NCI-H1436 treated with DMSO at 0.1 percent for 48 hours (cell line): ENCODE measurements around the gene PGAP6.
"Not testable (repeated sequence)": the region's sequence is repeated elsewhere in the genome, so short reads cannot be mapped to it uniquely, and the experiment has no call there.

ENCODE experiments used
- DNase-seq: peaks from one replicate; lab custom pipeline; 2025; lab: John Stamatoyannopoulos, UW

PGAP6 gene

DNA sequence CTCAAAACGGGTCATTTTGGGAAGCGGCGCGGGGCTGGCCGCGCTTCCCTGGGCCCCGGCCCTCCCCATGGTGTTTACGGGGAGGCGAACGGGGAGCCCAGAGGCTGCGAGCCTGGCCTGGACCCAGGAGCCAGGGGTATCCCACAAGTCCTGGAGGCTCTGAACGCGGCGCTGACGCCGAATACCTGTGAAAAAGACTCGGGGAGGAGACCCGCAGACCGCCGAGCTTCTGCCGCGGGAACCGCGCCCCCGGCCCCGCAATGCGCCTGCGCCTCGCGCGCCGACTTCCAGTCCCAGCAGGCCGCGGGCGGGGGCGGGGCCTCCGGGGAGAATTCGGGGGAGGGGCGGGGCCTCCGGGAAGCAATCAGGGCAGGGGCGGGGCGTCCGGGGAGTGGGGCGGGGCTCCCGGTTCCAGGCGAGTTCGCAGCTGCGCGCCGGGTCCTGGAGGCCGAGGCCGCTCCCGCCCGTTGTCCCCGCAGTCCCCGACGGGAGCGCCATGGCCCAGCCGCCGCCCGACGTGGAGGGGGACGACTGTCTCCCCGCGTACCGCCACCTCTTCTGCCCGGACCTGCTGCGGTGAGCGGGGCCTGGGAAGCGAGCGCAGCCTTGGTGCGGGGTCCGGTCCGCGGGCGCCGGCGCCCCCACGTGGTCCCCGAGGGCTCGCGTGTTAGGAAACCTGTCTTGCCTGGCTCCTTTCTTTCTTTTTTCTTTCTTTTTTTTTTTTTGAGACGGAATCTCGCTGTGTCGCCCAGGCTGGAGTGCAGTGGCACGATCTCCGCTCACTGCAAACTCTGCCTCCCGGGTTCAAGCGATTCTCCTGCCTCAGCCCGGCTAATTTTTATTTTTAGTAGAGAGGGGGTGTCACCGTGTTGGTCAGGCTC is 19.9 kb upstream of the PGAP6 start, which contains the start of gene DECR2:
Gene DECR2 (plus strand): TSS at position 418 of the 881 bp plus-strand sequence. CDS start 79 bp downstream, at position 497.
- DNase-seq = no peak

DNA sequence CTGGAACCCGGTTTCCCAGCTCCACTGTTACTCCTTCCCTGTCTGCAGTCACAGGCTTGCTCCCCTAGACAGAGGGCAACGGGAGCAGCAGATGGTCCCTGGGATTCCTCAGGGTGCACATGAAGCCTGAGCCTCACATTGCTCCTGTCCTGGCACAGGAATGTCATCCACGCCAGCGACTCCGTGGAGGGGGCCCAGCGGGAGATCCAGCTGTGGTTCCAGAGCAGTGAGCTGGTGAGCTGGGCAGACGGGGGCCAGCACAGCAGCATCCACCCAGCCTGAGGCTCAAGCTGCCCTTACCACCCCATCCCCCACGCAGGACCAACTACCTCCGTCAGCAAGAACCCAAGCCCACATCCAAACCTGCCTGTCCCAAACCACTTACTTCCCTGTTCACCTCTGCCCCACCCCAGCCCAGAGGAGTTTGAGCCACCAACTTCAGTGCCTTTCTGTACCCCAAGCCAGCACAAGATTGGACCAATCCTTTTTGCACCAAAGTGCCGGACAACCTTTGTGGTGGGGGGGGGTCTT is 18.3 kb upstream of the PGAP6 start:
- DNase-seq = no peak

- no peak for DNase-seq
These were observed 17.7 kb upstream of the PGAP6 start for GRCh38 chr16:399340-400019.

- DNase-seq = no peak
These were observed 17.0 kb upstream of the PGAP6 start for GRCh38 chr16:398561-399339.

GRCh38 chr16:397736-398332 is 16.1 kb upstream of the PGAP6 start:
- no peak for DNase-seq

DNA sequence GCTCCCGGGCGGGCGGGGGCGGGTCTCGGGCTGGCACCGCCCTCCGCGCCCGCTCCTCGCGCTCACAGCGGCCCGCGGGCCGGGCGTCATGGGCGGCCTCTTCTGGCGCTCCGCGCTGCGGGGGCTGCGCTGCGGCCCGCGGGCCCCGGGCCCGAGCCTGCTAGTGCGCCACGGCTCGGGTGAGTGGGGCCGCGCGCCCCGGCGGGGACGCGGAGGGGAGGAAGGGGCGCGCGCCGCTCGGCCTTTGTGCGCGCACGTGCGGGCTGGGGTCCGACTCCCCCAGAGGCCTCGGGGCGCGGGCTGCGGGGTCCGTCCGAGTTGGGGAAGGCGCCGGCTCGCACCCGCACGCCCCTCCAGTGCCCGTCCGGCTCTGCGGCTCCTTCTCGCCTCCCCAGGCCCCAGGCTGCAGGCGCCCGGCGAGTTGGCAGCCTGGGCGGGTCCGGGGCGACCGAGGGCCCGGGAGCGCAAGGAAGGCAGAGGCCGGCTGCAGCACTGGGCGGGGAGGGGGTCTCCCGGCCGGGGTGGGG is 15.4 kb upstream of the PGAP6 start, which contains the start of gene NME4:
Gene NME4 (plus strand): TSS at position 65 of the 527 bp plus-strand sequence. CDS start 24 bp downstream, at position 89.
- DNase-seq = no peak

DNA sequence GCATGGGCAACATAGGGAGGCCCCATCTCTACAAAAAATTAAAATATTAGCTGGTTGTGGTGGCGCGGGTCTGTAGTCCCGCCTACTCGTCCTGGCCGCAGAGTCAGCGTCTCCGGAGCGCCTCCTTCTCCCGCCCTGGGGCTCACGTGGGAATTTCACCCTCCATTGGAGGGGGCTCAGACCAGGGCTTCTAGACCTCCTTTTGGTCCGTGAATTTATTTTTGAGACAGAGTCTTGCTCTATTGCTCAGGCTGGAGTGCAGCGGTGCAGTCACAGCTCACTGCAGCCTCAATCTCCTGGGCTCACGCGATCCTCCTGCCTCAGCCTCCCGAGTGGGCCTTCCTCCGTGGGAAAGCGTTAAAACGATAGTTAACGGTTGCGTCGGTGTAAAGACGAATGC is 14.8 kb upstream of the PGAP6 start:
- DNase-seq = no peak

- DNase-seq = no peak
These were observed 14.4 kb upstream of the PGAP6 start for GRCh38 chr16:396199-396598.

GRCh38 chr16:392450-393030 is 10.8 kb upstream of the PGAP6 start:
- no peak for DNase-seq

DNA sequence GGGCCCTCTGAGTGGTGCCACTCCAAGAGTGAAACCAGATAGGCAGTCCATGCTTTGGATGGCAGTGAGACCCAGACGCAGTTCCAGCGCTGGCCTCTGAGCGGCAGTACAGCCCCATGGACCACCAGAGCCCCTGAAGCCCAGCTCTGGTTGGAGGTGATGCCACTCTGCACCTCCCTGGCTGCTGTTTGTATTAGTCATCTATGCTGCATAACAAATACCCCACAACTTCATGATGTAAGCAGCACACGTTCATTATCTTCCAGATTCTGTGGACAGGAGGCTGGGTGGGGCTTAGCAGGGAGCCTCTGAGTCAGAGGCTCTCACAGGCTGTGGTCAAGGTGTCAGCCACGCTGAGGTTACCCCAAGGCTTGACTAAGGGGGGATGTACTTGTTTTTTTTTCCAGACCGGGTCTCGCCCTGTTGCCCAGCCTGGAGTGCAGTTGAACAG is 10.1 kb upstream of the PGAP6 start:
- no peak for DNase-seq

DNA sequence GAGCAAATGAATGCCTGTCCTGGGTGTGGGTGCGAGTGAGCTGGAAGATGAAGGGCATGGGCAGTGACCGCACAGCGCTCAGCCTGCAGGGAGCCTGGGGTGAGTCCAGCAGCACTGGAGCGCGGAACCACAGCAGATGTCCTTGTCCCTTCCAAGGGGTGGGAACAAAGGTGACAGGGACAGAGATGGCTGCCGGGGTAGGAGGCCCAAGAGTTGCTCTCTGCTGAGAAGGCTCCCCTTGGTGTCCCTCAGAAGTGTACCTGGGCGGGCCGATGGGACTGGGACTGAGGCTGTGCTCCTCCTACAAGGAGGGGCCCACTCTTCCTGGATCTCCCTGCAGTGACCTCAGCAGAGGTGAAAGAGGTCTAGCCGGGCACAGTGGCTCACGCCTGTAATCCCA is 7.6 kb upstream of the PGAP6 start:
- DNase-seq = no peak

DNA sequence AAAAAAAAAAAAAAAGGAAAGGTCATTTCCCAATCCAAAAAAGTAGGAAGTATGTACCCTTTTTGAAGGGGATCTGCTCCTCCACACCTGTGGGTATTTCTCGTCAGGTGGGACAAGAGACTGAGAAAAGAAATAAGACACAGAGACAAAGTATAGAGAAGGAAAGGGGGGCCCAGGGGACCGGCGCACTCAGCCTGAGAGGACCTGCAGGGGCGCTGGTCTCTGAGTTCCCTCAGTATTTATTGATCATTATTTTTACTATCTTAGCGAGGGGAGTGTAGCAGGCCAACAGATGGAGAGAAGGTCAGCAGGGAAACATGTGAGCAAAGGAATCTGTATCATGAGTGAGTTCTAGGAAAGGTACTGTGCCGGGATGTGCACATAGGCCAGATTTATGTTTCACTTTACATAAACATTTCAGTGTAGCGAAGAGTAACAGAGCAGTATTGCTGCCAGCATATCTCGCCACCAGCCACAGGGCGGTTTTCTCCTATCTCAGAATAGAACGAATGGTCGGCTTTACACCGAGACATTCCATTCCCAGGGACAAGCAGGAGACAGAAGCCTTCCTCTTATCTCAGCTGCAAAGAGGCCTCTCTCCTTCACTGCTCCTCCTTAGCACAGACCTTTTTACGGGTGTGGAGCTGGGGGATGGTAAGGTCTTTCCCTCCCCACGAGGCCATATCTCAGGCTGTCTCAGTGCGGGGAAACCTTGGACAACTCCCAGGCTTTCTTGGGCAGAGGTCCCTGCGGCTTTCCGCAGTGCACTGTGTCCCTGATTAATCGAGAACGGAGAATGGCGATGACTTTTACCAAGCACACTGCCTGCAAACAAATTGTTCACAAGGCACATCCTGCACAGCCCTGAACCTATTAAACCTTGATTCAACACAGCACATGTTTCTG is 6.2 kb upstream of the PGAP6 start:
- not testable (repeated sequence) for DNase-seq

GRCh38 chr16:386641-387156 is 4.9 kb upstream of the PGAP6 start:
- no peak for DNase-seq

- no peak for DNase-seq
These were observed 1.7 kb upstream of the PGAP6 start for GRCh38 chr16:383326-384051.

- no peak for DNase-seq
These were observed 578 bp downstream of the PGAP6 start for GRCh38 chr16:381012-381788.

DNA sequence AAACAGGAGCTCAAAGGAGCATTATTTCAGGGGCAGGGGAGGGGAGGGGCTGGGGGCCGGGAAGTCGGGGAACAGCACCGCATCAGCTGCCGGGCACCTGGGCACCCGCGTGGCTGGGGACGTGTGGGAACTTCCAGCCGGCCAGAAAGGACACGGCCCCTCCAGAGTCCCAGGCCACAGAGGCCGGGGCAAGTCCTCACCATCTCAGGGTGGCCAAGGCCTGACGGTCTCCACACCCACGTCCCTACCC is 1.1 kb downstream of the PGAP6 start:
- no peak for DNase-seq

DNA sequence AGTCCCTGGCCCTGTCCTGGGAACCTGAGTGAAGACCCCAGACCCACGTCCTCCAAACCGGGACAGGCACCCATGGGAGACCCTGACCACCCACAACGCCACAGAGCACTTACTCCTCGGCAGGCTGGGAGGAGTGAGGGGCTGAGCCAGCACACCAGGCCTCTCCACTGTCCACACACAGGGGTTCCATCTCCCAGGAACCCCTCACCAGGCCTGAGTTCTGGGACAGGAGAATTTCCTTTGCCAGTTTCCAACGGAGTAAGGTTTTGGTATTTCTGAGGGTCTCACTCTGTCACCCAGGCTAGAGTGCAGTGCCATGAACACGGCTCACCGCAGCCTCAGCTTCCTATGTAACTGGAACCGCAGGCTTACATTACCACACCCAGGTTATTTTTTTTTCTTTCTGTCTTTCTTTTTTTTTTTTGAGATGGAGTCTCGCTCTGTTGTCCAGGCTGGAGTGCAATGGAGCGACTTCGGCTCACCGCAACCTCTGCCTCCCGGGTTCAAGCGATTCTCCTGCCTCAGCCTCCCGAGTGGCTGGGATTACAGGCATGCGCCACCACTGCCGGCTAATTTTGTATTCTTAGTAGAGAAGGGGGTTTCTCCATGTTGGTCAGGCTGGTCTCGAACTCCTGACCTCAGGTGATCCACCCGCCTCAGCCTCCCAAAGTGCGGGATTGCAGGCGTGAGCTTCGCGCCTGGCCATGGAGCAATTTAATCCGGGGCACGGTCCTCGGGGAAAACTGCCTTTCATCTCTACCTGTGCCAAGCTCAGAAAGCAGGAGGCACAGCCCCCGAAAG is 1.6 kb downstream of the PGAP6 start:
- no peak for DNase-seq
